Suprapubic skin (tissue), 4 donors: ENCODE results near the gene AHDC1. TPM values are rescaled to one million over a fixed set of nuclear protein-coding genes. Genes with fewer than 3 reads are reported as not detected.

Experiments
- DNase-seq, 2 donors: peaks; one replicate each; pipeline ENCODE4 v3.0.0-alpha.2; 2019; ENCODE audit warnings: low spot score in 2 of 2
- H3K27ac ChIP-seq: fragments of 200-600 bp; sonication (generic); one replicate; pipeline ENCODE4 v1.5.1; 2019
- H3K27me3 ChIP-seq: fragments of 200-600 bp; sonication (generic); one replicate; pipeline ENCODE4 v1.5.1; 2019
- H3K36me3 ChIP-seq: fragments of 200-600 bp; sonication (generic); one replicate; pipeline ENCODE4 v1.5.1; 2019
- H3K4me1 ChIP-seq: fragments of 200-600 bp; sonication (generic); one replicate; pipeline ENCODE4 v1.5.1; 2019
- H3K4me3 ChIP-seq: fragments of 200-600 bp; sonication (generic); one replicate; pipeline ENCODE4 v1.5.1; 2019; ENCODE audit warnings: mild to moderate bottlenecking
- H3K9me3 ChIP-seq: fragments of 200-600 bp; sonication (generic); one replicate; pipeline ENCODE4 v1.5.1; 2019
- CTCF ChIP-seq, 2 donors: fragments of 200-600 bp in 1 of 2; fragments of 450-650 bp in 1 of 2; sonication (generic) in 1 of 2; IDR thresholded peaks; one replicate each; pipeline ENCODE4 v1.5.1; 2016 to 2019; ENCODE audit warnings: antibody characterized with exemption in 2 of 2, mild to moderate bottlenecking in 1 of 2, moderate library complexity in 1 of 2
- EP300 ChIP-seq: sonication (generic); formaldehyde crosslinking; IDR thresholded peaks from one replicate; pipeline ENCODE4 v1.6.1; 2017; ENCODE audit warnings: antibody characterized with exemption
- POLR2A ChIP-seq, 2 donors: fragments of 450-650 bp; IDR thresholded peaks; one replicate each; pipeline ENCODE4 v1.6.1; 2017; ENCODE audit warnings: antibody characterized with exemption in 2 of 2, mild to moderate bottlenecking in 2 of 2, moderate library complexity in 2 of 2
- POLR2AphosphoS5 ChIP-seq, 3 donors: sonication (generic); formaldehyde crosslinking; IDR thresholded peaks; one replicate each; pipeline ENCODE4 v1.6.1; 2017; ENCODE audit warnings: antibody characterized with exemption in 3 of 3
- WGBS: methylation state at CpG from one replicate; pipeline ENCODE4 v1.1.5; 2018; 5-methylcytosine and 5-hydroxymethylcytosine counted together
- total RNA-seq, 4 donors: library from RNA; depleted of rRNA; stranded (reverse); fragments of >200 nt; gene quantifications; one replicate each; pipeline ENCODE4 v1.1.0, GENCODE V29; 2016

The AHDC1 gene
- total RNA-seq, 4 donors from 2014 or later, result 46.7 to 103 (median 60.1) TPM

GRCh38 chr1:27649306-27649635 lies 45.3 kb upstream of the AHDC1 start:
- no peaks in the 10 kb centered on the region for H3K9me3 ChIP-seq
- no peak overlapping the region for H3K27ac ChIP-seq
- H3K27me3 ChIP-seq, result no peaks in the 10 kb centered on the region
- H3K36me3 ChIP-seq, result no peaks in the 10 kb centered on the region
- TF ChIP-seq POLR2AphosphoS5 (IDR thresholded peaks at IDR 0.05) (no peak), CTCF (IDR thresholded peaks at IDR 0.05) (no peak), POLR2A (IDR thresholded peaks at IDR 0.05) (no peak), EP300 (no peak)
- H3K4me1 ChIP-seq, result peaks cover 29% of the 10 kb centered on the region
- 90% methylated on average over 11 of the region's 11 CpGs for WGBS
- DNase-seq, result no peak
- no peak overlapping the region for H3K4me3 ChIP-seq

DNA sequence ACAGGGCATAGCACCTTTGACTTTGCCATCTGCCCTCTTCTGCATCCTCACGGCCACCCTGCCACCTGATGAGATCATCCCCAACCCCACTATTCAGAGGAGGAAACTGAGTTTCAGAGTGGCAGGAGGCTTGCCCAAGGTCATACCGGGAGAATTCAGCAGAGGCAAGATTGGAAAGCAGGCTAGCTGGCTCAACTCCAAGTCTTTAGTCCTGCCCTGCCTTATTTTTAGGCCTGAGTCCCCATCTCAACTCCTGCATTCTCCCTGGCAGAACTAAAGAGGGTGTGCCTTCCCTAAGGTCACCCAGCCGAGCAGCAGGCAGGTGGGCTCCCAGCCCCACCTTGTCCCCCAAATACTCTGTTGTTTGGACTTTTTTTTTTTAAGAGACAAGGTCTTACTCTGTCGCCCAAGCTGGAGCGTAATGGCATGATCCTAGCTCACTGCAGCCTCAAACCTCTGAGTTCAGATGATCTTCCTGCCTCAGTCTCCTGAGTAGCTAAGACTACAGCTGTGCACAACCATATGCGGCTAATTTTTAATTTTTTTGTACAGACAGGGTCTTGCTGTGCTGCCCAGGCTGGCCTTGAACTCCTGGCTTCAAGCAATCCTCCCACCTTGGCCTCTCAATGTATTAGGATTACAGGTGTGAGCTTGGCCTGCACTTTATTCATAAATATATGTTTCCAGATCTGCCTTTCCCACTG lies 44.8 kb upstream of the AHDC1 start:
- TF ChIP-seq POLR2A (IDR thresholded peaks at IDR 0.05), result no peak
- no peak for TF ChIP-seq POLR2AphosphoS5 (IDR thresholded peaks at IDR 0.05)
- no peak for TF ChIP-seq CTCF (IDR thresholded peaks at IDR 0.05)
- no peak for TF ChIP-seq EP300
- no peak overlapping the region for H3K27ac ChIP-seq
- no peaks in the 10 kb centered on the region for H3K36me3 ChIP-seq
- no peaks in the 10 kb centered on the region for H3K9me3 ChIP-seq
- H3K4me3 ChIP-seq, result no peak overlapping the region
- no peaks in the 10 kb centered on the region for H3K27me3 ChIP-seq
- WGBS, result 72% methylated on average over 6 of the region's 6 CpGs
- no peak for DNase-seq
- H3K4me1 ChIP-seq, result peaks cover 30% of the 10 kb centered on the region

DNA sequence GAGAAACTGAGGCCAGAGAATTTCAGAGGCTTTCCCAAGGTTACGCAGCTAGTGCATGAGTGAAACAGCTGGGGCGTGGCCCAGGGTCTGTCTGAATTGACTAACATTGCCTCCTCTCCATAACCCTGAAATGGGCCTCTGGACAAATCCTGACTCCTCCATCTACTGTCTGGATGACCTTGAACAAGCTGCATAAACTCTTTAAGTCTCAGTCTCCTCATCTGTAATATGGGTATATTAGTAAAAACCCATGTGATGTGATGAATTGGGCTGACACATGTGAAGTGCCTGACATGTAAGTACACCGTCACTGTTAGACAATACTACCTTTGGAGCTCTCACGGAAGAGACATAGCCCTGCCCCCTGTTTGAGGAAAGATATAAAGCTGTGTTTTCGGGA lies 43.4 kb upstream of the AHDC1 start:
- 92% methylated on average over 5 of the region's 5 CpGs for WGBS
- peaks cover 33% of the 10 kb centered on the region for H3K4me1 ChIP-seq
- no peak for DNase-seq
- H3K36me3 ChIP-seq, result no peaks in the 10 kb centered on the region
- TF ChIP-seq CTCF (IDR thresholded peaks at IDR 0.05) (no peak), POLR2AphosphoS5 (IDR thresholded peaks at IDR 0.05) (no peak), EP300 (no peak), POLR2A (IDR thresholded peaks at IDR 0.05) (no peak)
- no peak overlapping the region for H3K4me3 ChIP-seq
- H3K9me3 ChIP-seq, result no peaks in the 10 kb centered on the region
- no peaks in the 10 kb centered on the region for H3K27me3 ChIP-seq
- no peak overlapping the region for H3K27ac ChIP-seq

DNA sequence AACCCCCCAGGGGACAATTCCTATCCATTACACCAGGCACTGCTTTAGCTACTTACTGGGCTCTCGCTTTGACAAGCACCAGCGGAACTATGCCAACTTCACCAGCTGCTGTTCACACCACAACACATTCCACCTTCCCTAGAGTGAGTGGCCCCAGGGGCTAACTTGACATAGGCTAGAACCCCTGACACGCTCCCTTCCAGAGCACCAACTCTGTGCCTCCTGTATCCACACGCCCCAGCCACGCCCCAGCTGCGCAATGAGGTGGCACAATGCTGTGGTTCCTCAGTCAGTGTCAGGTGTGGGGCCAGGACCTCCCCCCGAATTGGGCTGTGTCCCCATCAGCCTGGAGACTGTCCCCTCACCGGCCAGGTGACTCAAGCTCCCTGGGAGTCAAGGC lies 42.7 kb upstream of the AHDC1 start:
- H3K9me3 ChIP-seq, result no peaks in the 10 kb centered on the region
- H3K4me1 ChIP-seq, result peaks cover 33% of the 10 kb centered on the region
- H3K36me3 ChIP-seq, result no peaks in the 10 kb centered on the region
- no peaks in the 10 kb centered on the region for H3K27me3 ChIP-seq
- H3K4me3 ChIP-seq, result no peak overlapping the region
- no peak for DNase-seq
- TF ChIP-seq EP300, result no peak
- TF ChIP-seq CTCF (IDR thresholded peaks at IDR 0.05), result no peak
- TF ChIP-seq POLR2AphosphoS5 (IDR thresholded peaks at IDR 0.05), result no peak
- TF ChIP-seq POLR2A (IDR thresholded peaks at IDR 0.05), result no peak
- no peak overlapping the region for H3K27ac ChIP-seq
- 49% methylated on average over 7 of the region's 8 CpGs for WGBS

- WGBS, result 100% methylated on average over 1 of the region's 4 CpGs
- no peaks in the 10 kb centered on the region for H3K27me3 ChIP-seq
- TF ChIP-seq POLR2A (IDR thresholded peaks at IDR 0.05) (no peak), CTCF (IDR thresholded peaks at IDR 0.05) (no peak), EP300 (no peak), POLR2AphosphoS5 (IDR thresholded peaks at IDR 0.05) (no peak)
- no peak for DNase-seq
- no peak overlapping the region for H3K4me3 ChIP-seq
- H3K36me3 ChIP-seq, result no peaks in the 10 kb centered on the region
- H3K4me1 ChIP-seq, result peaks cover 21% of the 10 kb centered on the region
- no peaks in the 10 kb centered on the region for H3K9me3 ChIP-seq
- H3K27ac ChIP-seq, result no peak overlapping the region
Observed at GRCh38 chr1:27645071-27645415, 41.1 kb upstream of the AHDC1 start.
